Ammon's horn (tissue), 1 donor: ENCODE data around the gene KLHDC7B.
"Not testable (repeated sequence)": the region's sequence is repeated elsewhere in the genome, so short reads cannot be mapped to it uniquely, and the experiment has no call there.

Source experiments
- DNase-seq: peaks from one replicate; pipeline ENCODE4 v3.0.0-alpha.2; 2016; ENCODE audit warnings: low spot score

The KLHDC7B gene

GRCh38 chr22:50529897-50530579 lies 15.7 kb upstream of the KLHDC7B start, which contains the start of gene TYMP:
Gene TYMP (minus strand): TSS chr22:50530012. CDS start chr22:50529709, 303 bp downstream.
- no peak for DNase-seq

DNA sequence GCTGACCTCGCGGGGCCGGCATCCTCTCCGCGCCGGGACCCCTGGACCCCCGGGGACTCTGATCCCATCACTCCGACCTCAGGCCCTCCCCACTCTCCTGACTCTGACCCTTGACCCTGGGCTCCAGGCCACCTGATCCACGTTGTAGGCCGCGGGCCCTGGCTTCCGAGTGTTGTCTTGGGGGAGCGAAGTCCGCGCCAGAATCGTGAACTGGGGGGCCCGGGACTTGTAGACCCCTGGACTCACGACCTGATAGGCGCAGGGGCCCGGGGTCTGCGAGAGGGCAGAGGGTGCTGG lies 15.2 kb upstream of the KLHDC7B start:
- no peak for DNase-seq

- DNase-seq: no peak
Measured at GRCh38 chr22:50530877-50531545, 14.7 kb upstream of the KLHDC7B start.

GRCh38 chr22:50531546-50531961 lies 14.1 kb upstream of the KLHDC7B start:
- no peak for DNase-seq

- no peak for DNase-seq
Measured at GRCh38 chr22:50531962-50532674, 13.6 kb upstream of the KLHDC7B start.

DNA sequence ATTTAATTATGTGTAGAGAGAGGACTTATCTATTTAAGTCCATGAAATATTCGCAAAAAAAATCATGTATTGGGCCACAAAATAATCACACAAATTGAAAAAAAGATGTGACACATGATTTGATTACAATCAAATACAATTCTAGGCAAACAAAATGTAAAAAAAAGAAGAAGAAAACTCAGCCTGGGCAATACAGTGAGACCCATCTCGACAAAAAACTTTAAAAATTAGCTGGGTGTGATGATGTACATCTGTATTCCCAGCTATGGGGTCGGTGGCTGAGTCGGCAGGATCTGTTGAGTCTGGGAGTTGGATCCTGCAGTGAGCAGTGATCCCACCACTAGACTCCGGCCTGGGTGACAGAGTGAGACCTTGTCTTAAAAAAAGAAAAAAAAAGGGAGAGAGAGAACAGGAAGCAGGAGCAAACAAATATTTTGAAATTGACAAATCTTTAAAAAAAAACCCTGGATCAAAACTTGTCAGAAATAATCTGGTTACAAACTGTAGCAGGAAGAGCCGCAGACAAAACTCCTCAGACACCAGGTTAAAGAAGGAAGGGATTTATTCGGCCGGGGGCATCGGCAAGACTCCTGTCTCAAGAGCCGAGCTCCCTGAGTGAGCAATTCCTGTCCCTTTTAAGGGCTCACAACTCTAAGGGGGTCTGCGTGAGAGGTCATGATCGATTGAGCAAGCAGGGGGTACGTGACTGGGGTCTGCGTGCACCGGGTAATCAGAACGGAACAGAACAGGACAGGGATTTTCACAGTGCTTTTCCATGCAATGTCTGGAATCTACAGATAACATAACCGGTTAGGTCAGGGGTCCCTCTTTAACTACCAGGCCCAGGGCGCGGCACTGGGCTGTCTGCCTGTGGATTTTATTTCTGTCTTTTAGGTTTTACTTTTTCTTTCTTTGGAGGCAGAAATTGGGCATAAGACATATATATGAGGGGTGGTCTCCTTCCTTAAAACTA lies 12.6 kb upstream of the KLHDC7B start:
- no peak for DNase-seq

DNA sequence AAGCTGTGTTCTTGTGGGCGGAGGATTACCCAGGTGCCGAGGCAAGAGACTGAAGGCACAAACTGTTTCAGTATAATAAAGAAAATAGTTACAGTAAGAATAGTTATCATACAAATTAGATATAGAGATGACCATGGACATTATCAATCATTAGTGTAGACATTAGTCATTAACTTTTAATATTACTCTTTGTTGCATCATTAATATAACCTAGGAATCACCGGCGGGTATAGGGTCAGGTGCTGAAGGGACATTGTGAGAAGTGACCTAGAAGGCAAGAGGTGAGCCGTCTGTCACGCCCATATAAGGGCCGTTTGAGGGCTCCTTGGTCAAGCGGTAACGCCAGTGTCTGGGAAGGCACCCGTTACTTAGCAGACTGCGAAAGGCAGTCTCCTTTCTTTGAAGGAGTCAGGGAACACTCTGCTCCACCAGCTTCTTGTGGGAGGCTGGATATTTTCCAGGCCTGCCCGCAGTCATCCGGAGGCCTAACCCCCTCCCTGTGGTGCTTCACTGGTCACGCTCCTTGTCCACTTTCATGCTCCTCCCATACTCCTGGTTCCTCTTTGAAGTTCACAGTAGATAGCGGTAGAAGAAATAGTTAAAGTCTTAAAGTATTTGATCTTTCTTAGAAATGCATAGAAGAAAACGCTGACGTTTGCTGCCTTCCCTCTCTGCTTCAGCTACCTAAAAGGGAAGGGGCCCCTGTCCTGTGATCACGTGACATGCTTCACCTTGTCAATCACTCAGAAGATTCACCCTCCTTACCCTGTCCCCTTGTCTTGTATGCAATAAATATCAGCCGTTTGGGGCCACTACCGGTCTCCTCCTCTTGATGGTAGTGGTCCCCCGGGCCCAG lies 11.6 kb upstream of the KLHDC7B start:
- DNase-seq: not testable (repeated sequence)

- DNase-seq: no peak
Measured at GRCh38 chr22:50535113-50535512, 10.6 kb upstream of the KLHDC7B start.

DNA sequence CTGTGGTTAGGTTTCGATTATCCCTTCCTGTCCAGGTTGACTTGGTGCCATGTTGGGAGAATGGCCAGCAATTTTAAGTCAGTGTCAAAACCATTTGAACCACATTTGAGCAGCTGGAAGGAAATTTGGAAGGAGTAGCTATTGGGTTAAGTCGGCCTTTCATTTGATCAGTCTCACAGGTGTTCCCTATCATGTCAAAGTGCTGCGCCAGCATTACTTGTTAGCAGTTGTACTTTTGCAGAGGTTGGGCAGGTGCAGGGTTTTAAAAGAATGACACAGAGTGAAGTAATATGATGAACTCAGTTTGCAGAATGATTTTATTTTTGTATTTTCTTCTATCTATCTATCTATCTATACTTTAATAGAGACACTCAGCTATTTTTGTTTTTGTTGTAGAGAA lies 9.5 kb upstream of the KLHDC7B start:
- DNase-seq: no peak

GRCh38 chr22:50537765-50538164 lies 7.9 kb upstream of the KLHDC7B start:
- no peak for DNase-seq

- no peak for DNase-seq
Measured at GRCh38 chr22:50540381-50540780, 5.3 kb upstream of the KLHDC7B start.

GRCh38 chr22:50541667-50542026 lies 4.1 kb upstream of the KLHDC7B start:
- not testable (repeated sequence) for DNase-seq

DNA sequence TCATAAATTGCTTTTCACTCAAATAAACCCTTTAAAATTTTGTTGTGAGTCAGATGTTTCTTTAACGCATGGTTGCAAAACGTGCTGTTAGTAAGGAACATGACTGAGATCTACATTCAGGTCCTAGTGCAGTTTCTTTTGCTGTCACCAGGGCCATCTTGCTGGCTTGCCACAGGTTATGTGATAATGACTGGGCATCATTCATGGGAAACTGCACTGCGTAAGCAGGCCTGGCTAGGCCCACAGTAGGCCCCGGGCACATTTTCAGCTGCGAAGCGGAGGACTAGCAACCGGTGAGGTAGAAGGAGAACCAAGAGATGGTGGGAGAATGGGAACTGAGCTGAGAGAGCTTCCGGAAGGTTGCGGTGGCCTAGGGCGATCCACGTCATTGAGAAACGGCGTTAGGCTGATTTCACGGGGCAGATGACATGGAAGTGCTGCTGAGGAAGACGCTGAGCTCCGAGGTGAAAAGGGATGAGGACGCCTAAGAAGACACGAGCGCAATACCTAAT lies 3.2 kb upstream of the KLHDC7B start:
- no peak for DNase-seq

DNA sequence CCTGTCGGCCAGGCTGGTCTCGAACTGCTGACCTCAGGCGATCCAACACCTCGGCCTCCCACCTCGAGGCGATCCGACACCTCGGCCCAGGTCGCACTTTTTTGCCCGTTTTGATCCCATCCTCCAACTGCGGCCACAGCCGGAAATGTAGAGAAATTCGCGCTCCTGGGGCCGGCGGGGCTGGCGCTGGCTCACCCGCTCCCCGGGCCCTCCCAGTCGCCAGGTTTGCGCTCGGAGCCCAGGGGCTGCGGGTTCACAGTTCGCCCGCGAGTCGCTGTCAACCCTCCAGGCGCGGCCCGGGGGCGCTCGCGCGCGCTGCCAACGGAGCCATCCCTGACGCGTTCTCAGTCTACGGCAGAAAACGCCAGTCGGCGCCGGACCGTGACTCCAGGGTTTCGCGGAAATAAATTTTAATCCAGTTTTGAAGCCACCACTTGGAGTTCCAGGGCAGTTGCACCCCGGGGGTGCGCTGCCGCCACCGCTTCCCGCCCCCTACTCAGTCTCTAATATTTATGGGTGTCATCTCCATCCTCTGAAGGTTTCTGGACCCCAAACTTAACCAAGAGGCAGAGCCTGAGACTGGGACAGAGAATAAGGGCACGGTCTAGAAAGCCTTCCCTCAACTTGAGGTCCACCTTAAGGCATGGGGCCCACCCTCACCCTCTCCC lies 1.5 kb upstream of the KLHDC7B start:
- DNase-seq: no peak

- DNase-seq: no peak
Measured at GRCh38 chr22:50544746-50545253, 899 bp upstream of the KLHDC7B start.

DNA sequence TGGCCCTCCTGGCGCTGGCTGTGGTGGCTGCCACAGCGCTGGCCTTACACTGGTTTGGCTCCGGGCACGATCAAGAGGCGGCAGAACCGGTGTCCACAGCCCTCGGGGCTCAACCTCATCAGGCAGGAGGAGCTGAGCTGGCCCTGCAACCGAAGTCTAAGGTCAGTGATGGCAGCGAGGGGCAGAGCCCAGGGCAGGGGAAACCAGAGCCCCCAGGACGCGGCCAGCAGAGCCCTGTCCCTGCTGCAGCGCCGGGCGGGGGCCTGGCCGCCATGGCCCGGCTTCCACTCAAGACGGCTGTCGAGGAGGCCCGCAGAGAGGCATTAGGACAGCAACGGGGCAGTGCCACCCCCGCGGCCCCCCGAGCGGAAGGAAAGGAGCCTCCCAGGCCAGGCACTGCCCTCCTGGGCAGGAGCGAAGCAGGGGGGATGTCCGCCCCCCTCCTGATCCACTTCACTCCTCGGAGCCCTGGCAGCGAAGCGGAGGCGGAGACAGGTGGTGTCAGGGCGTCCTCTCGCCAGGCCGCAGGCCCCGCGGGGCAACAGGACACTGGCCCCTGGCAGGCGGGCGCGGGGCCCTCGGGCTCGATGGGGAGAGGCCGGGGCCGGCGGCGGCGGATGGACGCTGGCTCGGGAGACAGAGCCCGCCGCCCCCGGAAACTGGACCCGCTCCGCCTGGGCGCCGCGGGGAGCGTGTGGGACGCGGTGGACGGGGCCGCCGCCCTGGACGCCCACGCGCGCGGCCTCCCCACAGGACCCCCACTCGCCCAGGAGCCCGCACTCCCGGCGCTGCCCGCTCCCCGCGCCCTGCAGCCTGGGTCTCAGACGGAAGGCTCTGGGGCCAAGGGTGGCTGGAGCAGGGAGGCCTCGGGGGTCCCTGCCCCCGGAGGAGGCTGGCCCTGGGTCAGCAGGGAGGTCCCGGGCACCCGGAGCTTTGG lies 895 bp downstream of the KLHDC7B start:
- no peak for DNase-seq

- no peak for DNase-seq
Measured at GRCh38 chr22:50547263-50547985, 1.7 kb downstream of the KLHDC7B start.
